Non-pigmented ciliary epithelial cell (primary cell): Measurements from ENCODE around the gene GSX2.
"Not testable (repeated sequence)": the region's sequence is repeated elsewhere in the genome, so short reads cannot be mapped to it uniquely, and the experiment has no call there.

ENCODE experiments used
- DNase-seq: peaks from one replicate; pipeline ENCODE4 v3.0.0-alpha.2; 2010; ENCODE audit warnings: low read depth

The GSX2 gene

DNA sequence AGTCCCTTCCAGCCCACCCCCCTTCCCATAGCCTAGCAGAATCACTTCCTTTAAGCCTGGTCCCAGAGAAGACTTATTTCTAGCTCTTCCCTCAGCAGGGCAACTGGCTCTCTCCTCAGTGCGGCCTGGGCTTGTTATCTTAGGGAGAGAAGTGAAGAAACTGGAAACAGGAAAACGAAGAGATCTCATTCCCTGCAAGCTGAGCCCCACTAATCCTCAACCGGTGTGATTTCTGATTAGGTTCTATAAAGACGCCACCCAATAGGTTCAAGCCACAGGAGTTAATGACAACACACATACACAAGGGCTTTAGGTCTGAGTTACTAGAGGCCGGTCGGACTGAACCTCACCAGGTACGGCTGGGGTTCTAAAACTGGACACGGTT lies 3.2 kb downstream of the GSX2 start:
- DNase-seq: no peak

DNA sequence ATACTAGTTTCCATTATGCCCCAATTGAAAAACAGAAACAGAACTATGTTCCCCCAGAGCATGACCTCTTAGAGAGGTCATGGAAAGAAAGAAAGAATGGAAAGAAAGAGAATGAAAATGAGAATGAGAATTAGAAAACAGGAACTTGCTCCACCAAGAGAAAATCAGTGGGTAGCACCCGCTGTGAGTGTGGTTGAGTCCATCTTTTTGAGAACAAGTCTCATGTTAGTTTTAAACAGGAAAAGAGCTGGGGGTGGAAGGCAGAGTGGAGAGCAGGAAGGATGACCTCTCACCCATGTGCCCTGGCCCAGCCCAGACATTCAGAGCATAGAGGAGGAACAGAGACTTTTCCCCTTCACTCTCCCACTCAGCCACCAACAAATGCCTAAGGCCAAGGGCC lies 4.9 kb downstream of the GSX2 start:
- no peak for DNase-seq

- DNase-seq: no peak
Measured at GRCh38 chr4:54107951-54108748, 8.2 kb downstream of the GSX2 start.

DNA sequence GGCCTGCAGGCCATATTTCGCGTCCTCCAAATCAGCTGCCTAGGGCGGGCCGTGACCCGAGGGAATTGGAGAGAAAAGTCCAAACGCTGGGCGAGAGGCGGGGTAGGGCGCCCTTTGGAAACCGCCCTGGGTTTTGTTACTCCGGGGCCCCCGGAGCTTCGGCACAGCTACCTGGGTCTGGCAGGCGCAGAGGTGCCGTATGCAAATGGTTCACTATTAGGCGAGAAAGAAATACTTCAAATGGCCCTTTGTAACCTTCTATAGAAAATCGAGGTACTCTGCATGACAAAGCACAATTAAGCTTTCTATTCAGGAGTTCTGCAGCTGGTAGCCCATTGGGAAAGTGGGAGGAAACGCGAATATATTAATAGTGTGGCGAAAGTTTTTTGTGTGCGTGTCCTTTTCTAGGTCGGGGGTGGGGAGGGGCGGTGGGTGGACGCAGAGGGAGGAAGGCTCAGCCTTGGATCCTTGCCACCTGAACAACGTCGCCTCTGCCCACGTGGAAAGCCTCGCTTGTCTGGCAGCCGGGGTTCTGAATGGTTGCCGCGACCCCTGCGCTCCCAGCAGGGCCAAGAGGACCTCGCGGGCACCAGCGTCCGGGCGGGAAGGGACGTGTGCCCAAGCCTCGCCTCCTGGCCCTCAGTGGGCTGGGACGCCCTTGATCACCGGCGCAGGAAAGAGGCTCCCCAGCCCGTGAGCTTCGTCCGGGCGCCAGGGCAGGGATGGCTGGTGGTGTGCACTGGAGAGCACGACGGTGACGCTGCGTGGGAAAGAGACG lies 9.5 kb downstream of the GSX2 start:
- DNase-seq: no peak

DNA sequence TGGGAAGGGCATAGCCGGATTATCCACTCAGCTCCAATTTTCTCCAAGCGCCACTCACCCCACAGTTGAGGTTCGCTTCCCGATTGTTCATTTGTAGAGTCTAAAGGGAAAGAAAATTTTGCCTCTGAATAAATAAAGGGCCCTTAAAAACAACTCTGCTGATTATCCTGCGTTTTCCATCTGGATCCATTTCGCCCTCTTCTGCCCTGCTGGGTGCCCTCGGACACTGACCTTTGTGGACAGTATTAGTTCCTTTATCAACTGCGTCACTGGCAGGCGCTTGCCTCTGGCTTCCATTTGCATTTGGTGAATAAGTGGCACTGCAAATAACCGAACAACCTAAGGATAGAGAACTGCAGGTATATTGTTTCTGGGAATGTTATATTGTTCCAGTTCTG lies 10.1 kb downstream of the GSX2 start:
- DNase-seq: no peak

GRCh38 chr4:54113206-54113605 lies 13.2 kb downstream of the GSX2 start:
- not testable (repeated sequence) for DNase-seq

GRCh38 chr4:54116246-54116645 lies 16.3 kb downstream of the GSX2 start:
- not testable (repeated sequence) for DNase-seq

- no peak for DNase-seq
Measured at GRCh38 chr4:54118850-54119589, 19.1 kb downstream of the GSX2 start.

GRCh38 chr4:54120518-54120917 lies 20.6 kb downstream of the GSX2 start:
- no peak for DNase-seq

DNA sequence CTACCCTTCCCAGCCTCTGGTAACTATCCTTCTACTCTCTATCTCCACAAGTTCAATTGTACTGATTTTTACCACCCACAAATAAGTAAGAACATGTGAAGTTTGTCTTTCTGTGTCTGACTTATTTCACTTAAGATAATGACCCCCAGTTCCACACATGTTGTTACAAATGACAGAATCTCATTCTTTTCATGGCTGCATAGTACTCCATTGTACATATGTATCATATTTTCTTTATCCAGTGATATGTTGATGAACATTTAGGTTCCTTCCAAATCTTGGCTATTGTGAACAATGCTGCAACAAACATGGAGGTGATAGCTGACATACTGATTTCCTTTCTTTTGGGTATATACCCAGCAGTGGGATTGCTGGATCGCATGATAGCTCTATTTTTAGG lies 27.7 kb downstream of the GSX2 start:
- DNase-seq: no peak

DNA sequence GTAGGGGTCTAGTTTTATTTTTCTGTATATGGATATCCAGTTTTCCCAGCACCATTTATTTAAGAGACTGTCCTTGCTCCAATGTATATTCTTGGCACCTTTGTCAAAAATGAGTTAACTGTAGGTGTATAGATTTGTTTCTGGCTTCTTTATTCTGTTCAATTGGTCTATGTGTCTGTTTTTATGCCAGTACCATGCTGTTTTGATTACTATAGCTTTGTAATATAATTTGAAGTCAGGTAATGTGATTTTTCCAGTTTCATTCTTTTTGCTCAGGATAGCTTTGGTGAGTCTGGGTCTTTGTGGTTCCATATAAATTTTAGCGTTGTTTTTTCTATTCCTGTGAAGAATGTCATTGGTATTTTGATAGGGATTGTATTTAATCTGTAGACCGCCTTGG lies 28.7 kb downstream of the GSX2 start:
- DNase-seq: not testable (repeated sequence)

- DNase-seq: no peak
Measured at GRCh38 chr4:54139332-54139731, 39.4 kb downstream of the GSX2 start.

- DNase-seq: no peak
Measured at GRCh38 chr4:54140287-54140686, 40.3 kb downstream of the GSX2 start.

GRCh38 chr4:54144199-54144598 lies 44.2 kb downstream of the GSX2 start:
- no peak for DNase-seq

DNA sequence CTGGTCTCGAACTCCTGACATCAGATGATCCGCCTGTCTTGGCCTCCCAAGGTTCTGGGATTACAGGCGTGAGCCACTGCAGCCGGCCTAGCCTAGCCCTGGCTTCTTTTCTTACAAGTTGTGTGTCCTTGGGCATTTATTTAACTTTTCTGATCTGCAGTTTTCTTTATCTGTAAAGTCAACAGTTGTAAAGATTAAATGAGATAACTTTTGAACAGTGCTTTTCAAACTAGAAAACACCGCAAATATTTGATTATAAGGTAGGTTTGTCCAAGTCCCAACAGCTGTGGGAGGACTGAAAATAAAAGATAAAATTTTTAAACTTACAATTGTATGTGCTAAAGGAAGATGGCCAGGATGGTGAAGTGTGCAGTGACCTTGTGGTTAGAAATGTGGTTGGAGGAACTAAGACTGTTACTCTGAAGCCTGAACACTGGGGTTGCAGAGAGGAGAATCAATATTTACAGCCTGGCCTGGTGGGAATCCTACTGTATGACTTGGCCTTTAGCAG lies 44.8 kb downstream of the GSX2 start:
- DNase-seq: no peak

- no peak for DNase-seq
Measured at GRCh38 chr4:54146139-54146538, 46.2 kb downstream of the GSX2 start.

GRCh38 chr4:54149323-54149722 lies 49.4 kb downstream of the GSX2 start:
- DNase-seq: no peak
